ENCODE measurements around the gene CREBBP. TPM values are rescaled to one million over a fixed set of nuclear protein-coding genes. Genes with fewer than 3 reads are reported as not detected.

CREBBP gene
- total and polyA plus RNA-seq, 7 donors, result 5.4 to 85.3 (median 39.5) TPM

DNA sequence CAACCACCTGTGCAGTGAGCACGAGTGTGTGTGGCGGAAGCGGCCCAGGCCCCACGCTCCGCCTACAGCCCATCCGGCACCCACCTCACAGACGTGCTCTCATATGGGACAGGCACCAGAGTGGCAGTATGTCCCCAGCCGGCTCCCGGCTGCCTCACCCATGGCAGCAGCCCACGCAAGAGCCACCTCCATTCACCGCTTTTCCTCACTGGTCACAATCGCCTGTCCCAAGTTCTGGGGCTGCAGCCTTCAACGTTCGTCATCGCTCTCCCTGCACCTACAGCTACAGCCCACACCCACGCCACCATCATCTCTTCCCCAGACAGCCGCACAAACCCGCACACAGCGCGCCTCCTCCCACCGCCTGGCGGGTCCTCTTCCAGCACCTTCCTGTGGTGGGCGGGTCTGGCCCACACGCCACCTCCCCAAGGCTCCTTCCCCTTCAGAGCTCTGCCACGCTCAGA is 145.7 kb downstream of the CREBBP start:
- Histone ChIP-seq H3K4me3 (no peak overlapping the region), H3K27ac (no peak overlapping the region), H3K4me1 (no peaks in the 10 kb centered on the region), H3K36me3 (peaks cover 44 to 97% (median 81%) of the 10 kb centered on the region in 4 donors), H3K27me3 (no peaks in the 10 kb centered on the region), H3K9me3 (no peaks in the 10 kb centered on the region)
- TF ChIP-seq POLR2AphosphoS5 (IDR thresholded peaks at IDR 0.05), result no peak
- no peak for TF ChIP-seq EP300 (IDR thresholded peaks at IDR 0.05)
- no peak for TF ChIP-seq POLR2A (IDR thresholded peaks at IDR 0.05)
- TF ChIP-seq, protein P1, sequence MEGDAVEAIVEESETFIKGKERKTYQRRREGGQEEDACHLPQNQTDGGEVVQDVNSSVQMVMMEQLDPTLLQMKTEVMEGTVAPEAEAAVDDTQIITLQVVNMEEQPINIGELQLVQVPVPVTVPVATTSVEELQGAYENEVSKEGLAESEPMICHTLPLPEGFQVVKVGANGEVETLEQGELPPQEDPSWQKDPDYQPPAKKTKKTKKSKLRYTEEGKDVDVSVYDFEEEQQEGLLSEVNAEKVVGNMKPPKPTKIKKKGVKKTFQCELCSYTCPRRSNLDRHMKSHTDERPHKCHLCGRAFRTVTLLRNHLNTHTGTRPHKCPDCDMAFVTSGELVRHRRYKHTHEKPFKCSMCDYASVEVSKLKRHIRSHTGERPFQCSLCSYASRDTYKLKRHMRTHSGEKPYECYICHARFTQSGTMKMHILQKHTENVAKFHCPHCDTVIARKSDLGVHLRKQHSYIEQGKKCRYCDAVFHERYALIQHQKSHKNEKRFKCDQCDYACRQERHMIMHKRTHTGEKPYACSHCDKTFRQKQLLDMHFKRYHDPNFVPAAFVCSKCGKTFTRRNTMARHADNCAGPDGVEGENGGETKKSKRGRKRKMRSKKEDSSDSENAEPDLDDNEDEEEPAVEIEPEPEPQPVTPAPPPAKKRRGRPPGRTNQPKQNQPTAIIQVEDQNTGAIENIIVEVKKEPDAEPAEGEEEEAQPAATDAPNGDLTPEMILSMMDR (IDR thresholded peaks at IDR 0.05), result no peak
- intact Hi-C loops (cut with DNase I), result no loop called here
- WGBS, 2 donors, result 96% methylated on average over 25 of the region's 25 CpGs
- DNase-seq, result peak; percentile 60

DNA sequence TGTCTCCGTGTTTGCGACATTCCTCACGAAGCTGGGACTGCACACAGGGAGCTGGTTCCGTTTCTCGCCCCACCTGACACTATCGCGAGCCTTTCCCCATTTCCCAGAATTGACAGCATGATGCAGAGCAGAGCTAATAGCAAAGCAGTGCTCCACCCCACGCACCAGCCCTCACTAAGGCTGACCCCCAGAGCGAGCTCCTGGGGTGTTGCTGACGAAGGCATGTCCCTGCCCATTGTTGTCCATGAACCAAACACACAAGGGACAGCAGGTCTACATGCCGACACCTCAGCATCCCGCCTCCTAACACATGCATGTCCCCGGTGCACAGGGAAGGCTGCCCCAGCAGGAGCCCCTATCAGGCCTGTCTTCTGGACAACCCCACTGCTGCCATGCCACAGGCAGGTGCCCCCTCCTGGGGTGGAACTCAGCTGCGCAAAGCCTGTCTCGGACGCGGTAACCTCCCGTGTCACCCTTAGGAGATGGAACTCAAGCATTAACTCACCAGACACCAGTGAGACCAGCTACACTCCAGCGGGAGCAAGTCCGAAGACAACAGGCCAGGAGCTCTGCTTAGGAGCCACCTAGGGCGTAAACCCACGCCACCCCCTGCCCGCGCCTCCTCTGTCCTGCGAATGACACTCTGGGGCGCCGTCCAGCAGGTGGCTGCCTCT is 146.3 kb downstream of the CREBBP start:
- peaks cover 43 to 97% (median 81%) of the 10 kb centered on the region in 4 donors for H3K36me3 ChIP-seq
- 98% methylated on average over 27 of the region's 27 CpGs for WGBS, 2 donors
- DNase-seq, result peak; percentile 50
- H3K9me3 ChIP-seq, result no peaks in the 10 kb centered on the region
- no peak overlapping the region for H3K4me3 ChIP-seq
- no peaks in the 10 kb centered on the region for H3K27me3 ChIP-seq
- H3K4me1 ChIP-seq, result no peaks in the 10 kb centered on the region
- TF ChIP-seq POLR2AphosphoS5 (IDR thresholded peaks at IDR 0.05) (no peak), POLR2A (IDR thresholded peaks at IDR 0.05) (no peak), EP300 (IDR thresholded peaks at IDR 0.05) (no peak)
- TF ChIP-seq, protein P1 (IDR thresholded peaks at IDR 0.05), result no peak
- no peak overlapping the region for H3K27ac ChIP-seq
- intact Hi-C loops (cut with DNase I), result no loop called here

DNA sequence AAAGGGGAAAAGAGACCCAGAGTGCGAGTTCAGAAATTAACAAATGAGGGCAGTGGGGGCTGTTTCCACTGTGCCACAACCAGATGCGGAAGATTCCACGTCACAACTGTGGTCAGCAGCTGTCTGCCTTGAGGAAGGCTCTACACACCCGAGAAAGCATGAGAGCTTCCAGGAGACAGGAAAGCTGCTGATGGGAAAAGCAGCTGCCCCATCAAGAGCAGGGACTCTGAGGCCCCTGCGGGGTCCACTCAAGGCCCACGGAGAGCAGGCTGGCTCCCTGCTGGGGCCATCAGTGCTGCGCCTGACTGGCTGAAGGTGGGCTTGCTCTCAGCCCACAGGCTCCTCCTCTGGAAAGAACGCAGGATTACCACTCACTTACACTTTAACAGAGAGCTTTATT is 148.3 kb downstream of the CREBBP start:
- Histone ChIP-seq H3K4me1 (no peaks in the 10 kb centered on the region), H3K4me3 (no peak overlapping the region), H3K27me3 (no peaks in the 10 kb centered on the region), H3K27ac (no peak overlapping the region), H3K36me3 (peaks cover 51 to 95% (median 84%) of the 10 kb centered on the region in 4 donors), H3K9me3 (no peaks in the 10 kb centered on the region)
- TF ChIP-seq EP300 (IDR thresholded peaks at IDR 0.05) (no peak), POLR2A (IDR thresholded peaks at IDR 0.05) (no peak), POLR2AphosphoS5 (IDR thresholded peaks at IDR 0.05) (no peak)
- TF ChIP-seq, protein P1 (IDR thresholded peaks at IDR 0.05), result no peak
- DNase-seq, result peak; percentile 18
- WGBS, 2 donors, result 92 to 94% methylated on average over 8 of the region's 8 CpGs
- intact Hi-C loops (cut with DNase I), result no loop called here

DNA sequence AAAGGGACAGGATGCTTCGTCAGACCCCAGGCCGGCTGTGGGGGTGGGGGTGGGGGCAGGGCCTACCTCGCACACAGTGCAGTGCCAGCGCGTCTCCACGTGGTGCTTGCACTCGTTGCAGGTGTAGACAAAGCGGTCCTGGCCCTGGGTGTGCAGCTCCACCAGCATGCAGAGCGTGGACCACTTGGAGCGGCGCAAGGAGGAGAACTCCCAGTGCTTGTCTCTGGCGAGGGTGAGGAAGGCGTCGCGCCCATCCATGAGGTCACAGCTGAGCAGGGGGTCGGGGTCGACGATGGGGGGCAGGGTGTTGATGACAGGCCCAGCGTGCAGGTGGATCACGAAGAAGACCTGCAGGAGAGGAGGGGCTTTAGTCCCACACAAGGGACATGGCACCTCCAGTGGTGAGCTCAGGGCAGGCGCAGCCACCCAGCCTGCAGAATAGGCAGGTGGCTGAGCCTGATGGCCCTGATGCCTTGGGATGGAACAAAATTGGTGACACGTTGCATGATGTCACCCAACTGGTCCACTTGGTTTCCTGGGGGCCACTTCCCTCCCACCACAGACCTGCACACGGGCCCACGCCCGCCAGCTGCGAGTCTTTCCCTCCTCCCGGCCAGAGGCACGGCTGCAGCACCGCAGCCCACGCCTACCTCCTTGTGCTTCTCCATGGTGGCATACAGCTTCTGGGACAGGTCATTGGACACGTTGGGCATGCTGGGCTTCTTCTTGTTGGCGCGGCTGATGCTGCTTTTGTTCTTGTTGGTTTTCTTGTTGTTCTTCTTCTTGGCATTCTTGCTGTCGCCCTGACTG is 149.2 kb downstream of the CREBBP start:
- peak; percentile 53 for DNase-seq
- intact Hi-C loops (cut with DNase I), result no loop called here
- H3K27me3 ChIP-seq, result no peaks in the 10 kb centered on the region
- no peaks in the 10 kb centered on the region for H3K4me1 ChIP-seq
- 93% methylated on average over 34 of the region's 34 CpGs for WGBS, 2 donors
- H3K27ac ChIP-seq, result no peak overlapping the region
- TF ChIP-seq, protein P1 (IDR thresholded peaks at IDR 0.05), result no peak
- TF ChIP-seq EP300 (IDR thresholded peaks at IDR 0.05), result no peak
- TF ChIP-seq POLR2AphosphoS5 (IDR thresholded peaks at IDR 0.05), result no peak
- no peak for TF ChIP-seq POLR2A (IDR thresholded peaks at IDR 0.05)
- no peaks in the 10 kb centered on the region for H3K9me3 ChIP-seq
- H3K4me3 ChIP-seq, result no peak overlapping the region
- peaks cover 51 to 89% (median 76%) of the 10 kb centered on the region in 4 donors for H3K36me3 ChIP-seq
